Activated T-cell treated with anti-CD3 and anti-CD28 coated beads for 4 hours (primary cell): Measurements from ENCODE around the gene CLDN4.

Source experiments
- DNase-seq: peaks from one replicate; pipeline ENCODE4 v3.0.0-alpha.2; 2020

Gene CLDN4

GRCh38 chr7:73876973-73877372 is 46.2 kb downstream of the CLDN4 start:
- no peak for DNase-seq

GRCh38 chr7:73879977-73880681 is 49.3 kb downstream of the CLDN4 start:
- DNase-seq, result no peak

DNA sequence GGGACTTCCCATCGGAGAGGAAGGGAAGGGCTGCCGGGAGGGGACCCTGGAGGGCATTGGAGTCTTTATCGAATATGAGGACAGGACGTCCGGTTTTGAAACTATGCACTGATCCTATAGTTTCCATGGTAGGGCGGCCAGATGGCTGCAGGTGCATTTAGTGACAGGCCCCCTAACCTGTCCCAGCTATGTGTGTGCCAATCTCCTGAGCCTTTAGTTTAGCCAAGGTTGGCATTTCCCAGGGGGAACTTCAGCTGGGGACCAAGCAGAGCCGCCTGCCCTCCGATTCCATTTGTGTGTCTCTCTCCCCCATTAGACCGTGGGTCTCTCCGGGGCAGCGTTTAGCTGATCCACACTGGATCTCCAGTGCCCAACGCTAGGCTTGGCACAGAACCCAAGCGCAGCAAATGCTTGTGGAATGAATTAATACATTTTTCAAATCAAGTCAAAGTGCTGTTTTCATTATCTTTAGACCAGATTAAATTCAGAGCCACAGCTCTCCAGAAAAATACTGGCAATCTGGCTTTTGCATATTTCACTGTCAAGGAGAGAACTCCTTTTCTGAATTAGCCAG is 50.0 kb downstream of the CLDN4 start:
- DNase-seq, result no peak

DNA sequence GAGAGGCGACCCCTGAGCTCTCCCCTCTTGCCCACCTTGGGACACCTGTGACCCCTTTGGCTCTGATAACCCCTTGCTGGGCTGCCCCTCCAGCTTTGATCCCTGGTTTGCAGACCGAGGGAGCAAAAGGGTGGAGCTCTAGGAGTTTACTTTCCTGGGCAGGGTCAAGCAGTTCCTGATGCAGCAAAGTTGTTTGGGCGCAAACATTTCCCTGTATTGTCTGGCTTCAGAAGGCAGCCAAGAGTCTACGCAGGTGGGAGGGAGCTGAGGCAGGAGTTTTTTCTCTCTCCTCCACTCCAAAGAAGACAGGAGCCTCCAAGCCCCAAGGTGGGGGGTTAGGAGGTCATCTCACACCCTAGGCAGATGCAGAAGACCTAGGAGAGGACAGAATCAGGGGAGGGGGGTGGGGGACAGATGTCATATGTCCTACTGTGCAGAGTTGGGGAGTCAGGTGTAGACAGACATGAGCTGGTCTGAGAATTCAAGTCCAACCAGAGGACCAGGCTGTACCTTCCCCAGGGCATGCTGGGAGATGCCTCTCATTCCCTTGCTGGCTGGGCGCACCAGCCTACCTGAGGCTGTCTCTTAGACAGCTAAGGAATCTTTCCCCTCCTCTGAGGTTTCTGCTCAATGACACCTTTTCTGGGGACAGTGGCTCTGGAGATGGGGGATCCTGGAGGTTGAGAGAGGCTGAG is 50.7 kb downstream of the CLDN4 start:
- no peak for DNase-seq

- DNase-seq, result no peak
Measured at GRCh38 chr7:73882047-73882402, 51.2 kb downstream of the CLDN4 start.
